GM18511 (cell line): ENCODE measurements around the gene CLIP4.
"Not testable (repeated sequence)": the region's sequence is repeated elsewhere in the genome, so short reads cannot be mapped to it uniquely, and the experiment has no call there.

ENCODE experiments used
- ATAC-seq: cut with Tn5 transposase; IDR thresholded peaks from one replicate; pipeline ENCODE4 v1.9.1; 2021; ENCODE audit warnings: mild to moderate bottlenecking, moderate library complexity; ENCODE audit not compliant: unreplicated experiment

CLIP4 gene

DNA sequence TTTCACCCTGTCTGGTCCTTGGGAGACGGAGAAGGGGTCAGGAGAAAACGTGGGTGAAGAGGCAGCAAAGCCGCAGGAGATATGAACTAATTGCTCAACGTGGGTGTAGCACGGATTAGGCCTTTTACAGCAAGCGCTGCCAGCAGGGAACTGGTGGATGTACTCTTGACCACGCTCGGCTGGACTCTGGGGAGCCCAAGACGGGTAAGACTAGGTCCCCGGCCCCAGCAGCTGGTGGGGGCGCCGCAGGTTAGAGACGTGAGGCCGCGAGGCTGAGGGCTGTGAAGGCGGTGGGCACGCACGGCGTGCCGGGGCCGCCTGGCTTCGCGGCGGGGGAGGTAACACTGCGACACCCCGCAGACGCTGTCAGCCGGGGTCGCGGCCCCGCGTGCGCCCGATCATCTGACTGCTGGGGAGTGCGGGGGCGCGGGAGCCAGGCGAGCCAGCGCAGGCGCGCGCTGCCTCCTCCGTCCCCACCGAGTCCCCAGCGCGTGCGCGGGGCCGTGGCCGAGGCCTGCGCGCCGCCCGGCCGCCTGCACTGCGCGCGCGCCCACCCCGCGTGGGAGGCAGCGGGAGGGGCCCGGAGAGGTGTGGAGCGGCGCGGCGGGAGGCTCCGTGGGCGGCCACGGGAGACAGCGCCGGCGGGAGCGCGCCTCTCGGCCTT lies at the start of gene CLIP4:
Gene CLIP4 (plus strand): TSS at position 470 of the 664 bp plus-strand sequence. CDS start 5,974 bp downstream, outside the sequence.
- peak; percentile 47 for ATAC-seq

- no peak for ATAC-seq
Measured at GRCh38 chr2:29066271-29066860, 48.8 kb upstream of the CLIP4 start.

DNA sequence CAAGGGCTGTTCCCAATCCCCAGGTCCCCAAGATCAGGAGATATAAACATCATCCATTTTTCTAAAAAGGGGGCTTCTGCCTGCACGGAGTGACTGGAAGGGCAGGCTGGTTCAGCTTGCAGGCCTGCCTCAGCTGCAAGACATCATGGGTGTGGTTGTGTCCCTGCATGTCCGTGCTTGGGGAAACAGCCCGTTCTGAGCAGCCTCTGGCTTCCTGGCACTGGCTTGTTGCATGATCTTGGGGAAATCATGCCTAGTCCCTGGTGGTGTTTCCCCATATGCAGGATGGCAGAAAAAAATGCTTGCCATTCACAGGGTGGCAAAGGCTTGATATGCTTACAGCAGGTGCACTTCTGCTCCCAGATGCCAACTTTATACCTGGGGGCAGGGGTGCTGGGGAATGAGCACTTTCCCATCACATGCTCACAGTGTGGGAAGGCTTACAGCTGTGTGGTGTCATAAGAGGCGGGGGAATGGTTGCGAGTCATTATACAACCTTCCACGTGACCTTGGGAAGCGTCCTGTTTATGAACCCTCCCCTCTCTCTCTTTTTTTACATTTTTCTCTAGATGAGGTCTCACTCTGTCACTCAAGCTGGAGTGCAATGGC lies 48.1 kb upstream of the CLIP4 start:
- no peak for ATAC-seq

DNA sequence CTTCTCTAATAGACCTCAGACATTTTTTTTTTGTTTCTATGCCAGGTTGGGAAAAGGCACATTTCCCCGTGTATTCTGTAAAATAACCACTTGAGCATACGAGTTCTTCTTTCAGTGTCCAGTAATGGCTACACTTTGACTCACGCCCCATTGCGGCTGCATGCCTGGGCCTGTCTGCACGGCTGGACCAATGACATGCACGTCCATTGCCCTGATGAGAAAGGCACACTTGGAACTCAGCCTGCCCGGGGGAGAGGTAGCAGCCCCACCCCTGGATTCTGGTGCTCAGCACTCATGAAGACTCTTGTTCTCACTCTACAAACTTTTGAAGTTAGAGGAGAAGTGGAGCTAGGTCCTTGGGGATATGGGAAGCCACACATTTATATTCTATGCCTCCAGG lies 46.7 kb upstream of the CLIP4 start:
- ATAC-seq = no peak

DNA sequence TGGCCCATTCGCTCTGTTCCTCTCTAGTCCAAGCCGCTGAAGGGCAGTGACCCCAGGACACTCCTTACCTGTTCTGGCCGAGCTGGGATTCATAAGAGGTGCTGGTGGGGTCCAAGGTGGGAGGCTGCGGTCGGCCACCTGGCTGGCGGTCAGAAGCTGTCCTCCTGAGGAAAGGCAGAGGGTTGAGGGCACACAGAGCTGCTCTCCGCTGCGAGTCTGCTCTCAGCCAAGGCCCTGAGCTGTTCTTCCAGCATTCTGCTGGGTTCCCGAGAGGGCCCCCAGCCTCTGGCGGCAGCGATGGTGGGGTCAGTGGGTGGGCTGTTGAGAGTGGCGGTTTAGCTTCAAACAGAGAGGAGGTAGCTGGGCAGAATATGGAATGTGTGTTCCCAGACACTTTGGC lies 44.7 kb upstream of the CLIP4 start:
- no peak for ATAC-seq

DNA sequence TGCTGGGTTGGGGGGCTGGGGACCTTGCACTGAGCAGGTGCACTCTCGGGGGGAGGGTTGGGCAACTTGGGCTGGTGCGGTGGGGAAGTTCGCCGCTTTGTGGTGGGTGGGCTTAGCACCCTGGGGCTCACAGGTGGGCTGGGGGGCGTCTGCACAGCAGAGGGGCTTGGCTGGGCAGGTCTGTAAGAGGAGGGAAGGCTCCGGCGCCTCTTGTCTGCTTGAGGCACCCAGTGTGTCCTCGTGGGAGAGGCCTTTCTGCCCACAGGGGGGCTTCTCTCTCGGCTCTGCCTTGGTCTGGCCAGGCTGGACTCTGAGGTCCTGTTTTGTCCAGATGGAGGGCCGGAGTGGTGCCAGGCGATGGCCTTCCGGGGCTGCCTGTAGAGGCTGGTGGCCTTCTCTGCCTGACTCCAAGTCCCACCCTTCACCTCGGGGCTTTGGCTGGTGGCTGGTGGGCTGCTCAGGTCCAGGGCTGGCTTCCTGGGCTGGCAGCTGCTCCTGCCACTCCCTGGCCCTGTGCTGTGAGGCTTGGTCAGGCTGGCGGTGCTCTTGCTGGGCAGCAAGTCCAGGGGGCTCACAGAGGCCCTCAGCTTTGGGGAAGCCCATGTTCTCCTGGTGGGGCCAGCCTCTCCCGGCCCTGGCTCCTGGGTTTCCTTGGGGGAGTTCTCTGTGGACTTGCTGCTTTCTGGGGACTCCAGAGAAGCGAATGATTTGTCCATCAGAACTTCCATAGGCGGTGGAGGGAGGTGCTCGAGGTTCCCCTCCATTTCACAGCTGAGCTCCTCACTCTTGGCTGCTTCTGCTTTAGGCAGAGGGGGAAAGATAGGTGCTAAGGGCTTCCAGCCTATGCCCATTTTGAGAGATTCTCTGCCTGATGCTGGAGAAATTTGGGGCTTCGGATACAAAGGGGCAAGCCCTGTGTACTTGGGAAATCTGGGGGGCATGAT lies 43.9 kb upstream of the CLIP4 start:
- no peak for ATAC-seq

GRCh38 chr2:29072251-29072650 lies 43.0 kb upstream of the CLIP4 start:
- no peak for ATAC-seq

DNA sequence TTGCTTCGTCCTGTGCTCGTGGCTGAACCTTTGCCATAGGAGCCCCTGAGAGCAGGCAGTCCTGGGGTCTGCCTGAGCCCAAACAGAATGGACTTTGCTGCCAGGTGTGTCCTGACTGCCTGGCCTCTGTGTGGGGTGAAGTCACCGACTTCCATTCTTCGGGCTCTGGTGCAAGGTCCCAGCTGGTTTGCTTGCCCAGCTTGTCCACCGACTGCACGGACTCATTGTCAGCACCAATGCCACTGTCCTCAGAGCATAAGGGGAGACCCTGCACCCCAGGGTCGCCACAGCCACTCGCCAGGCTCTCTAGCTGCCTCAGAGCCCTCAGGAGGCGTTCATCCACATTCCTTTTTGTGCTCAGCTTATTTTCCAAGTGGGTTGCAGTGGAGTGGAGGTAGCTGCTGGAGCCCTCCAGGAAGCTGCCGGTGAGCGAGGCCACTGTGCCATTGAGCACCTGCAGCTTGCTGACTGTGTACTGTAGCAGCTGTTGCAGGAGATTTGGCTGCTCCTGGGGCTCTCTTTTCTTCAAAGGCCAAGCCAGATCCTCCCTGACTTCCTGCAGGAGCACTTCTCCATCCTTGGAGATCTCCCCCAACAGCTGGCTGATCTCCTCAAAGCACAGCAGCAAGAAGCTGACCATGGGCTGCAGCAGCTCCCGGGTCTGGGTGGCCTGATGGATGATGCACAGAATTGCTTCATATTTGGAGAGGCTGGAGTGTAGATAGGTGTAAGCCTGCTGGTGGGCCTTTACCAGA lies 42.1 kb upstream of the CLIP4 start:
- ATAC-seq = no peak

DNA sequence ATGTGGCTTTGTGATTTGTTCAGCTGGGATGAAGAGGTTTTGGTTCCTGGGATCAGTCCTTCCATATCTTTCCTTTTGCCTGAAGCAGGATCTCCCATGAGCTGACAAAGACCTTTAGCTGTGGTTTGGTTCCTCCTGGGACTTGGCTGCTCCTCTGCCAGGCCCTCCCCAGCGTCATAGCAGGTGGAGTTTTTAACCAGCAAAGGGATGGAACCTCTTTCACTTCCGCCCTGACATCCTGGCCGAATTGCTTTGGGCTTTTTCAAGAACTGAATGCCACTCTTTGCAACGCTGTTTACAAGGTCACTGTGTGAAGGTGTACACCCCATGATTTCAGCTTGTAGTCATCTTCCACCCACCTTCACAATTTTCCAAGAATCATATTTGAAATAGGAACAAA lies 41.3 kb upstream of the CLIP4 start:
- ATAC-seq = no peak

DNA sequence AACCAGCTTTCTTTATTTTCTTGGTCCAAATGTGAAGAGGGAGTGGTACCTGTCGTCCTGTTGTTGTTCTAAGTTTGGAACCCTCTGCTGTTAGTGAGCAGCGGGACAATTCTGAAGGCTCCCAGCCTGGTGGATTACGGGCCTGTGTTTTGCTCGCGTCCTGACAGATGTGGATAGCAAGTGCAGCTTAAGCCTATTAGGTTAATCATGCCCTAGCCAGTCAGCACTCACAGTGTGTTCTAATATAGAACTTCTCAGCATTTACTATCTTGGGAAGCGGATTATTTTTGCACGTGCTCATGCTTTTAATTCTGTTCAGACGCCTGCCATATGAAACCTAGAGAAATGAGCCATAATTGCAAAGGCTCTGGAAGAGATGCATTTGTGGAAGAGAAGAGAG lies 40.8 kb upstream of the CLIP4 start, which contains the start of gene PCARE:
Gene PCARE (minus strand): TSS at position 113 of the 400 bp plus-strand sequence. CDS start 262 bp downstream, outside the sequence.
- ATAC-seq = no peak

DNA sequence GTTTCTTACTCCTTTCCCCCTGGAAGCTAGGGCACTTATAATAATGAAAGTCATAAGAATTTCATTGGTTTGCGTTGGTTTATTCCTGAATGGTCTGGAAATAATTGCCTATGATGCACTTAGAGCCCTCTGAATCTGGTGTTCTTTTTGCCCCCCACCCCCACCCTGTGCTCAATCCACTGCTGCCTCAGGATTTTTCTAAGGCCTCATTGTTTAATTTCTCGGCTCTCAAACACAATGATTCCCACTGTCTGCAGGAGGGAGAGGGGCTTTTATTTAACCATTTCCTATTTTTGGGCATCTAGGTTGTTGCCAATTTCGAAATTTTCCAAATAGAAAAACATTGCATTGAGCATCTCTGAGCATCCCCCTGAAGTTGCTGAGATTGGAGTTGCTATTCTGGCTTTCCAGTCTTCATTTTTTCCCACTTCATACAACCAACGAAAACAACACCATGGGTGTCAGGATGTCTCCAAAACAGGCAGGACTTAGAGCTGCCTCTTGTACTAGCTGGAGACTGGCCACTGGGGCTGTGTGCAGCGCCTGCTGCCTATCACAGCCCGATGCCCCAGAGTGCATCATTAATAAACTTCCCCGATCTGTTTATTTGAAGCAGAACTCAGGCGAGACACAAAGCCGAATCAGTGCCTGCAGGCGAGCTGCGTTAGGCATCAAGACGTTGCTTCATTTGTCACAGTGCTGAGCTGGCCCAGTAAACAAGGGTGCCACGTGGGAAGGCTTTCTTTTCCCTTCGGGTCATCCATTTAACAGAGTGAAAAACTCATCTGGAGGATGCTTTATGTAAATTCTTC lies 39.1 kb upstream of the CLIP4 start:
- no peak for ATAC-seq

- no peak for ATAC-seq
Measured at GRCh38 chr2:29079887-29080286, 35.3 kb upstream of the CLIP4 start.

GRCh38 chr2:29080886-29081743 lies 34.1 kb upstream of the CLIP4 start:
- no peak for ATAC-seq

- peak; percentile 84 for ATAC-seq
Measured at GRCh38 chr2:29082804-29083495, 32.3 kb upstream of the CLIP4 start.

DNA sequence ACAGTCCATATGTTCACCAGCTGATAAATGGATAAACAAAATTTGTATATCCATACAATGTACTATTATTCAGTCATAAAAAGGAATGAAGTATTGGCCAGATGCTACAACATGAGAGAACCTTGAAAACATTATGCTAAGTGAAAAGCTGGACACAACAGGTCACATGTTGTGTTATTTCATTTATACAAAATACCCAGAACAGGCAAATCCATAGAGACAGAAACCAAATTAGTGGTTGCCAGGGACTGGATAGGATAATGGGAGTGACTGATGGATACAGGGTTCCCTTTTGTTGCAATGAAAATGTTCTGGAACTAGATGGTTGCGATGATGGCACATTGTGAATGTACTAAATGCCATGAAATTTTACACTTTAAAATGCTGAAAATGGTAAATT lies 30.7 kb upstream of the CLIP4 start:
- no peak for ATAC-seq

DNA sequence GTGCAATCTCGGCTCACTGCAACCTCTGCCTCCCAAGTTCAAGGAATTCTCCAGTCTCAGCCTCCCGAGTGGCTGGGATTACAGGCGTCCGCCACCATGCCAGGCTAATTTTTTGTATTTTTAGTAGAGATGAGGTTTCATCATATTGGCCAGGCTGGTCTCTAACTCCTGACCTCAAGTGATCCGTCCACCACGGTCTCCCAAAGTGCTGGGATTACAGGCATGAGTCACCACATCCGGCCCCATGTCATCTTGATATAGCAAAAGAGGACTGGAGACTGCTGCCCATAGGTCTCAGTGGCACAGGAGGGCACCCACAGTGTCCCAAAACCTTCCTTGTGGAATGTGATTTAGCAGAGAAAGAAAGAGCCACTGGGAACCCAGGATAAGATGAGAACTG lies 24.9 kb upstream of the CLIP4 start:
- not testable (repeated sequence) for ATAC-seq

- ATAC-seq = no peak
Measured at GRCh38 chr2:29096969-29097368, 18.2 kb upstream of the CLIP4 start.

- no peak for ATAC-seq
Measured at GRCh38 chr2:29097569-29097968, 17.6 kb upstream of the CLIP4 start.
